Measurements from ENCODE around the gene TTI1.

DNA sequence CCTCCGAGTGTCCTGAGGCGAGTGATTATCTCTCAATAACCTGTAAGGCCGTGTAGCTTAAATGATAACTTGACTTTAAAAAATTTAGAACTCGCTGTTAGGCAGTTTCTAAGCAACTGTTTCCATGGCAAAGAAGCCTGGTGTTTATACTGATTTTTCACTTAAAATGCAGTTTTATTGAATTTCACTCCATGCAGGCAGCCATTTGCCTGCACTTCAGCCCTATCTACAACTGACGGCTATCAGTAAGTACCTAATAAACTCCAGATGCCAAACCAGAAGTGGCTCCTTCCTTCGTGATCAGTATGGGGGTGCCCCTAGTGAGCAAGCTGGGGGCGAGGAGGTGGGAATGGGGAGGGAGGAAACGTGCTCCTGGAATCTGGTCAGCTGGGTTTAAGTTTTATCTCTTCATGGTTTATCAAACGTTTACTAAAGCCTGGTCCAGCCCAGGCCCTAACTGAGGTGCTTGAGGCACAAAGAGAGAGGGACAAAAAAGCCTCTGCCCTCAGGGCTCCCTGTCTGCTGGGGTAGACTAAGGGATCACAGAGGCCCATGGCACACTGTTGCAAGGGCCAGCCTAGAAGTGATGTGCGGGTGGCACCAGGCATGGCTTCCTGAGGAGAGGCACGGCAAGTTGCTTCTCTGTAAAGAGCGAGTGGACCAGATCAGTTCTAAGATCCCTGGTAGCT, 45.5 kb downstream of the TTI1 start:
- TF ChIP-seq, protein P1, sequence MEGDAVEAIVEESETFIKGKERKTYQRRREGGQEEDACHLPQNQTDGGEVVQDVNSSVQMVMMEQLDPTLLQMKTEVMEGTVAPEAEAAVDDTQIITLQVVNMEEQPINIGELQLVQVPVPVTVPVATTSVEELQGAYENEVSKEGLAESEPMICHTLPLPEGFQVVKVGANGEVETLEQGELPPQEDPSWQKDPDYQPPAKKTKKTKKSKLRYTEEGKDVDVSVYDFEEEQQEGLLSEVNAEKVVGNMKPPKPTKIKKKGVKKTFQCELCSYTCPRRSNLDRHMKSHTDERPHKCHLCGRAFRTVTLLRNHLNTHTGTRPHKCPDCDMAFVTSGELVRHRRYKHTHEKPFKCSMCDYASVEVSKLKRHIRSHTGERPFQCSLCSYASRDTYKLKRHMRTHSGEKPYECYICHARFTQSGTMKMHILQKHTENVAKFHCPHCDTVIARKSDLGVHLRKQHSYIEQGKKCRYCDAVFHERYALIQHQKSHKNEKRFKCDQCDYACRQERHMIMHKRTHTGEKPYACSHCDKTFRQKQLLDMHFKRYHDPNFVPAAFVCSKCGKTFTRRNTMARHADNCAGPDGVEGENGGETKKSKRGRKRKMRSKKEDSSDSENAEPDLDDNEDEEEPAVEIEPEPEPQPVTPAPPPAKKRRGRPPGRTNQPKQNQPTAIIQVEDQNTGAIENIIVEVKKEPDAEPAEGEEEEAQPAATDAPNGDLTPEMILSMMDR (IDR thresholded peaks at IDR 0.05), result no peak
- no peak for TF ChIP-seq POLR2A (IDR thresholded peaks at IDR 0.05)
